Thoracic aorta (tissue), 2 donors: ENCODE results near the gene OXSM. TPM values are rescaled to one million over a fixed set of nuclear protein-coding genes. Genes with fewer than 3 reads are reported as not detected.

Experiments used
- ATAC-seq: fragments of 150-250 bp; one replicate; pipeline ENCODE4 v1.8.0; 2017; ENCODE audit warnings: low read depth; ENCODE audit not compliant: insufficient number of reproducible peaks, low FRiP score
- DNase-seq: peaks from one replicate; pipeline ENCODE4 v3.0.0-alpha.2; 2020; ENCODE audit warnings: low spot score
- H3K27ac ChIP-seq, 2 donors: fragments of 200-600 bp; sonication (generic); 1 replicate in 1 of 2; 2 replicates in 1 of 2; pipeline ENCODE4 v1.5.1; 2016; ENCODE audit warnings: mild to moderate bottlenecking in 2 of 2, moderate library complexity in 2 of 2
- H3K27me3 ChIP-seq: fragments of 200-600 bp; sonication (generic); replicated peaks from 2 replicates; pipeline ENCODE4 v1.6.0; 2016; ENCODE audit warnings: mild to moderate bottlenecking; ENCODE audit not compliant: insufficient read depth
- H3K36me3 ChIP-seq: fragments of 200-600 bp; sonication (generic); one replicate; pipeline ENCODE4 v1.5.1; 2016
- H3K4me1 ChIP-seq, 2 donors: fragments of 200-600 bp; sonication (generic); 1 replicate in 1 of 2; 2 replicates in 1 of 2; pipeline versions ENCODE4 v1.5.1 to v1.6.0; 2016; ENCODE audit warnings: low read depth in 2 of 2, mild to moderate bottlenecking in 1 of 2; ENCODE audit not compliant: control insufficient read depth in 1 of 2
- H3K4me3 ChIP-seq: fragments of 200-600 bp; sonication (generic); 2 replicates; pipeline ENCODE4 v1.5.1; 2016; ENCODE audit warnings: mild to moderate bottlenecking
- H3K9me3 ChIP-seq: fragments of 200-600 bp; sonication (generic); 2 replicates; pipeline ENCODE4 v1.5.1; 2016
- total RNA-seq, 2 donors: library from RNA; depleted of rRNA; stranded (reverse); fragments of >200 nt; gene quantifications; one replicate each; pipeline versions ENCODE4 v1.1.0 to v1.2.3, GENCODE V29; 2016
- TF ChIP-seq, protein P1 (sequence below): fragments of 200-600 bp; sonication (generic); IDR thresholded peaks from one replicate; pipeline ENCODE4 v1.5.1; 2019; ENCODE audit warnings: antibody characterized with exemption

The OXSM gene
- total RNA-seq, 2 donors from 2014 or later: 3.8 to 8.4 TPM

GRCh38 chr3:25823314-25823713 lies 33.4 kb downstream of the OXSM start:
- H3K27me3 ChIP-seq: no peaks in the 10 kb centered on the region
- no peaks in the 10 kb centered on the region for H3K4me1 ChIP-seq
- no peak overlapping the region for H3K27ac ChIP-seq
- no peak overlapping the region for H3K4me3 ChIP-seq
- TF ChIP-seq, protein P1, sequence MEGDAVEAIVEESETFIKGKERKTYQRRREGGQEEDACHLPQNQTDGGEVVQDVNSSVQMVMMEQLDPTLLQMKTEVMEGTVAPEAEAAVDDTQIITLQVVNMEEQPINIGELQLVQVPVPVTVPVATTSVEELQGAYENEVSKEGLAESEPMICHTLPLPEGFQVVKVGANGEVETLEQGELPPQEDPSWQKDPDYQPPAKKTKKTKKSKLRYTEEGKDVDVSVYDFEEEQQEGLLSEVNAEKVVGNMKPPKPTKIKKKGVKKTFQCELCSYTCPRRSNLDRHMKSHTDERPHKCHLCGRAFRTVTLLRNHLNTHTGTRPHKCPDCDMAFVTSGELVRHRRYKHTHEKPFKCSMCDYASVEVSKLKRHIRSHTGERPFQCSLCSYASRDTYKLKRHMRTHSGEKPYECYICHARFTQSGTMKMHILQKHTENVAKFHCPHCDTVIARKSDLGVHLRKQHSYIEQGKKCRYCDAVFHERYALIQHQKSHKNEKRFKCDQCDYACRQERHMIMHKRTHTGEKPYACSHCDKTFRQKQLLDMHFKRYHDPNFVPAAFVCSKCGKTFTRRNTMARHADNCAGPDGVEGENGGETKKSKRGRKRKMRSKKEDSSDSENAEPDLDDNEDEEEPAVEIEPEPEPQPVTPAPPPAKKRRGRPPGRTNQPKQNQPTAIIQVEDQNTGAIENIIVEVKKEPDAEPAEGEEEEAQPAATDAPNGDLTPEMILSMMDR: no peak
- H3K9me3 ChIP-seq: no peaks in the 10 kb centered on the region
- H3K36me3 ChIP-seq: no peaks in the 10 kb centered on the region
- no peak for DNase-seq
- no peak for ATAC-seq

DNA sequence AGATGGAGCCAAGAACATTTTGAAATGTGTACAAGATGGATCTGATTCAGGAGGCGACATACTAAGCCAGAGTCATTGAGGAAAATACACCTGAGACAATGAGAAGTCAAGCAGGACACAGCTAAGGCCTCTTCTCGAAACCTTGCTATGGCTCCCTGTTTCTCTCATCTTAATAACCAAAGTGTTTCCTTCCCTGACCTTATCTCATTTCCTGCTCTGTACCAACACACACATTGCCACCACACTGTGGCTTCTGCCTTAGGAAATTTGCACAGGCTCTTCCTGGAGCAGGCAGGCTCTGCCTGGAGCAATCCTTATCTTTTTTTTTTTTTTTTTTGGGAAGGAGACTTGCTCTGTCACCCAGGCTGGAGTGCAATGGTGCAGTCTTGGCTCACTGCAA lies 36.6 kb downstream of the OXSM start:
- ATAC-seq: no peak
- TF ChIP-seq, protein P1: no peak
- H3K4me1 ChIP-seq: peaks cover 0 to 3% of the 10 kb centered on the region in 2 donors
- no peaks in the 10 kb centered on the region for H3K9me3 ChIP-seq
- H3K27me3 ChIP-seq: no peaks in the 10 kb centered on the region
- no peak for DNase-seq
- no peaks in the 10 kb centered on the region for H3K36me3 ChIP-seq
- no peak overlapping the region for H3K4me3 ChIP-seq
- H3K27ac ChIP-seq: no peak overlapping the region

DNA sequence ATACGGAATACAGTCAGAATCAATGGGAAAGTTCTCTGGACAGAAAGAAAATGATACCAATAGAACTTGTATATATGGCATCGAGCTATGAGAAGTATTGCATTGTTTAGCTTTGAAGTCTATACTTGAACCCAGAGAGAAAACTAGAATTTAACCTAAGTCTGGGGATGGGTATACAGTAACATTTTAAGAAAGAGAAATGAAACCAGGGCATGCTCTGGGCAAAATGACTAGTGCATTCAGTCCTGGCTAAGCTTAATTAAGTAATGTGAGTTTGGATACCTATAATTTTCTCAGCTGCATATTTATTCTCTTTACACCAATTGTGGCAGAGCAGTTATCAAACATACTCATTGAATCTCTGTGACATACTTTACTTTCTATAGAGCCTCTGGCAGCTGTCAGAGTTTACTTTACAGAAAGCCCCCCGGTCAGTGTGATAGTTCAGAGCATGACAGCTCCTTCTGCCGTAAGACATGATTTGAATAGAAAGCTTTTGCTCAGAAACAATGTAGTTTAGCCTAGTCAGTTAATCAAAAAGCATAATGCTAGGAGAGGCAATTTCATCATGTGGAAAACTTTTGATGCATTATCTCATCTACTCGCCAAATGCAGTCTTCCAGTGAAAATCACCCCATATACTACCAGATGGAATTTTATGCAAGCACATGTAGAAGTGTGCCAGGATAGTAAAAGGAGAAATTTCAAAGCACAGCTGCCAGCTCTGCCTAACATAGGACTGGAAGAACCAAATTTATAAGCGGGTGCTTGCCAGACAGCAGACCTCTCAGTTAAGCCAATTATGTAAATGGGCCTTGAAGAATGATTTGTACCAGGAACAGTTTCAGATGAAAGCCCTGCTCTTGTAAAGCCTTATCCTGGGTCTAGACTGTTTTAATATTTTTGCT lies 40.7 kb downstream of the OXSM start:
- no peak overlapping the region for H3K27ac ChIP-seq
- no peak for ATAC-seq
- no peaks in the 10 kb centered on the region for H3K9me3 ChIP-seq
- TF ChIP-seq, protein P1: no peak
- DNase-seq: no peak
- no peak overlapping the region for H3K4me3 ChIP-seq
- H3K4me1 ChIP-seq: peaks cover 0 to 3% of the 10 kb centered on the region in 2 donors
- no peaks in the 10 kb centered on the region for H3K27me3 ChIP-seq
- no peaks in the 10 kb centered on the region for H3K36me3 ChIP-seq

DNA sequence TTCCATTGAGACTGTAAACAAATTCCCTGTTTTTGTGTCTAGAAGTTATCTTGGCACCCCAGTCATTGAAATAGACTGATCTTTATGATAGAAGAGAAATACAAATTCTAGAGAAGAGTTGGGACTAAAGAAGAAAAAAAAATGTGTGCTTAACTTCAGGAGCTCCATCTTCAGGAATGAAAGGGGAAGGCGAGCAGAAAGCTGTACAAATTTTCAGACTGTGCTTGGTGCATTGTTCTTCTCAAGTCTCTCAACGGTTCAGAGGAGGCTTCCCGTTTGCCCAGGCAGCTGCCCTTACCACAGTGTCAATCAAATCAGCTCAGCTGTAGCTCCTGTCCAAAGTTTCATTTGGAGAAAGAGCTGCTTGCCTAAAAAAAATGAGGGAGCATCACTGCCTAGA lies 41.7 kb downstream of the OXSM start:
- DNase-seq (no peak), ATAC-seq (no peak)
- H3K4me1 ChIP-seq: peaks cover 0 to 3% of the 10 kb centered on the region in 2 donors
- no peak overlapping the region for H3K4me3 ChIP-seq
- no peaks in the 10 kb centered on the region for H3K27me3 ChIP-seq
- no peaks in the 10 kb centered on the region for H3K36me3 ChIP-seq
- no peak overlapping the region for H3K27ac ChIP-seq
- H3K9me3 ChIP-seq: no peaks in the 10 kb centered on the region
- TF ChIP-seq, protein P1: no peak

GRCh38 chr3:25834346-25834745 lies 44.5 kb downstream of the OXSM start:
- ATAC-seq: no peak
- TF ChIP-seq, protein P1: no peak
- no peak for DNase-seq
- peaks cover 0 to 3% of the 10 kb centered on the region in 2 donors for H3K4me1 ChIP-seq
- H3K27ac ChIP-seq: no peak overlapping the region
- no peaks in the 10 kb centered on the region for H3K27me3 ChIP-seq
- no peaks in the 10 kb centered on the region for H3K9me3 ChIP-seq
- no peak overlapping the region for H3K4me3 ChIP-seq
- no peaks in the 10 kb centered on the region for H3K36me3 ChIP-seq
